ENCODE measurements around the gene PIK3CB. TPM values are rescaled to one million over a fixed set of nuclear protein-coding genes. Genes with fewer than 3 reads are reported as not detected.
"Not testable (repeated sequence)": the region's sequence is repeated elsewhere in the genome, so short reads cannot be mapped to it uniquely, and the experiment has no call there.

Gene PIK3CB
- total RNA-seq, 1 experiment from 2014 or later, result 16.4 TPM

- H3K27me3 ChIP-seq (replicated peaks; ENCODE audit: insufficient read depth, low read depth, low read length, poor library complexity), result no peaks in the 10 kb centered on the region
- no peak overlapping the region for H3K4me3 ChIP-seq (ENCODE audit: low read depth, low read length, poor library complexity, severe bottlenecking)
- no peaks in the 10 kb centered on the region for H3K36me3 ChIP-seq (ENCODE audit: insufficient read depth, low read length, poor library complexity, severe bottlenecking)
- CTCF ChIA-PET, result interaction anchor here (0.7 kb wide), 1 partner anchor 463 kb away, joined by 5 read pairs; no protein-coding TSS in a partner anchor
- no peaks in the 10 kb centered on the region for H3K9me3 ChIP-seq (ENCODE audit: low read depth, low read length, poor library complexity, severe bottlenecking)
- no peak for TF ChIP-seq EZH2 (IDR thresholded peaks at IDR 0.05; ENCODE audit: borderline replicate concordance, low read depth, low read length, poor library complexity, severe bottlenecking)
- TF ChIP-seq, protein P1, sequence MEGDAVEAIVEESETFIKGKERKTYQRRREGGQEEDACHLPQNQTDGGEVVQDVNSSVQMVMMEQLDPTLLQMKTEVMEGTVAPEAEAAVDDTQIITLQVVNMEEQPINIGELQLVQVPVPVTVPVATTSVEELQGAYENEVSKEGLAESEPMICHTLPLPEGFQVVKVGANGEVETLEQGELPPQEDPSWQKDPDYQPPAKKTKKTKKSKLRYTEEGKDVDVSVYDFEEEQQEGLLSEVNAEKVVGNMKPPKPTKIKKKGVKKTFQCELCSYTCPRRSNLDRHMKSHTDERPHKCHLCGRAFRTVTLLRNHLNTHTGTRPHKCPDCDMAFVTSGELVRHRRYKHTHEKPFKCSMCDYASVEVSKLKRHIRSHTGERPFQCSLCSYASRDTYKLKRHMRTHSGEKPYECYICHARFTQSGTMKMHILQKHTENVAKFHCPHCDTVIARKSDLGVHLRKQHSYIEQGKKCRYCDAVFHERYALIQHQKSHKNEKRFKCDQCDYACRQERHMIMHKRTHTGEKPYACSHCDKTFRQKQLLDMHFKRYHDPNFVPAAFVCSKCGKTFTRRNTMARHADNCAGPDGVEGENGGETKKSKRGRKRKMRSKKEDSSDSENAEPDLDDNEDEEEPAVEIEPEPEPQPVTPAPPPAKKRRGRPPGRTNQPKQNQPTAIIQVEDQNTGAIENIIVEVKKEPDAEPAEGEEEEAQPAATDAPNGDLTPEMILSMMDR (conservative IDR thresholded peaks at IDR 0.05; ENCODE audit: low read depth, low read length), result no peak
- H3K4me1 ChIP-seq (ENCODE audit: insufficient read depth, low read length, poor library complexity, severe bottlenecking), result peaks cover 10% of the 10 kb centered on the region
- POLR2A ChIA-PET (ENCODE audit: low non-redundant PET), result interaction anchor here (0.6 kb wide), 1 partner anchor 15 kb away, joined by 12 read pairs; no protein-coding TSS in a partner anchor
- no peak overlapping the region for H3K27ac ChIP-seq (ENCODE audit: low read depth, low read length, poor library complexity, severe bottlenecking)
- DNase-seq (ENCODE audit: low spot score), result peak; percentile 14
- intact Hi-C loops (cut with micrococcal nuclease; ENCODE audit: unreplicated experiment), result no loop called here
- no TSS peak for BruUV-seq (replicated peaks)
Measured at GRCh38 chr3:138732456-138732855, 102.3 kb downstream of the PIK3CB start.

GRCh38 chr3:138726946-138727730, 107.6 kb downstream of the PIK3CB start:
- peak; percentile 38 for DNase-seq (ENCODE audit: low spot score)
- Histone ChIP-seq H3K9me3 (ENCODE audit: low read depth, low read length, poor library complexity, severe bottlenecking) (no peaks in the 10 kb centered on the region), H3K27ac (ENCODE audit: low read depth, low read length, poor library complexity, severe bottlenecking) (no peak overlapping the region), H3K4me3 (ENCODE audit: low read depth, low read length, poor library complexity, severe bottlenecking) (no peak overlapping the region), H3K4me1 (ENCODE audit: insufficient read depth, low read length, poor library complexity, severe bottlenecking) (peaks cover 28% of the 10 kb centered on the region), H3K27me3 (replicated peaks; ENCODE audit: insufficient read depth, low read depth, low read length, poor library complexity) (no peaks in the 10 kb centered on the region), H3K36me3 (ENCODE audit: insufficient read depth, low read length, poor library complexity, severe bottlenecking) (no peaks in the 10 kb centered on the region)
- TF ChIP-seq EZH2 (IDR thresholded peaks at IDR 0.05; ENCODE audit: borderline replicate concordance, low read depth, low read length, poor library complexity, severe bottlenecking), result no peak
- TF ChIP-seq, protein P1 (conservative IDR thresholded peaks at IDR 0.05; ENCODE audit: low read depth, low read length), result no peak
- no TSS peak for BruUV-seq (replicated peaks)
- ChIA-PET POLR2A (ENCODE audit: low non-redundant PET) (no interaction called here), CTCF (no interaction called here)
- intact Hi-C loops (cut with micrococcal nuclease; ENCODE audit: unreplicated experiment), result no loop called here

DNA sequence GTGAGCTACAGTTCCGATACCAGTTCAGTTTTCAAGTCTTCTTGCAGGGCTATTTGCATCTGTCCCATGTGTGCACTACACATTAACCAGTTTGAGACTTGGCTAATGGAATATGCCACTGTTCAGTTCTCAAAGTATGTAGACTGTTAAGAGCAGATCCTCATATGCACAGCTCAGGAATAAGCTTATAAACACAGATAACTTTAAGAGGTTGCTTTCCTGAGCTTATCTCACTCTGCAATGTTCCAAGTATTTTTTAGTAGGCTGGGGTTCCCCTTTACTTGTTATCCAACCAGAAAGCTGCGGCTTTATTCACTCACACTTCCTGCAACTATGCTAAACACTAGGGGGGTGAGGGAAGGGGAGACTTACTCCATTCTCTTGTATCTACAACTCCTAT, 108.7 kb downstream of the PIK3CB start:
- Histone ChIP-seq H3K4me1 (ENCODE audit: insufficient read depth, low read length, poor library complexity, severe bottlenecking) (peaks cover 25% of the 10 kb centered on the region), H3K27ac (ENCODE audit: low read depth, low read length, poor library complexity, severe bottlenecking) (peak overlapping the region; percentile 33)
- H3K4me3 ChIP-seq (ENCODE audit: low read depth, low read length, poor library complexity, severe bottlenecking); BruUV-seq (replicated peaks); intact Hi-C loops (cut with micrococcal nuclease; ENCODE audit: unreplicated experiment); H3K27me3 ChIP-seq (replicated peaks; ENCODE audit: insufficient read depth, low read depth, low read length, poor library complexity); POLR2A ChIA-PET (ENCODE audit: low non-redundant PET); H3K36me3 ChIP-seq (ENCODE audit: insufficient read depth, low read length, poor library complexity, severe bottlenecking); H3K9me3 ChIP-seq (ENCODE audit: low read depth, low read length, poor library complexity, severe bottlenecking); CTCF ChIA-PET: not testable (repeated sequence)
- peak; percentile 23 for DNase-seq (ENCODE audit: low spot score)

DNA sequence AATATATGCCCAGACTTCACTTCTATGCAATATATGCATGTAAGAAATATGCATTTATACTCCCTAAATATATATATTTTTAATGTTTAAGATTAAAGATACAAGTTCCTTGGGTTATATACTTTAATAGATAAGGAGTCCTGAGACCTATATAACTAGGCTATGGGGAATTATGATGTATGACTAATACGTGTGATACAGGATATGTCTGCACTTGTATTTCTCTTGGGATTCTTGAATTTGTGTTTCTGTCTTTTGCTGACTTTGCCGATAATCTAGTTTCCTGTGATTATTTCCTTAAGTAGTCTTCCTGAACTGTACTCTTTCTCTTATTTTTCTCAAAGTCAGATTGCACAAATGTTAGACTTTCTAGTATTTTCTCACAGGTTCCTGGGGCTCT, 109.6 kb downstream of the PIK3CB start:
- Histone ChIP-seq H3K36me3 (ENCODE audit: insufficient read depth, low read length, poor library complexity, severe bottlenecking) (no peaks in the 10 kb centered on the region), H3K27ac (ENCODE audit: low read depth, low read length, poor library complexity, severe bottlenecking) (no peak overlapping the region), H3K4me3 (ENCODE audit: low read depth, low read length, poor library complexity, severe bottlenecking) (no peak overlapping the region), H3K9me3 (ENCODE audit: low read depth, low read length, poor library complexity, severe bottlenecking) (no peaks in the 10 kb centered on the region), H3K27me3 (replicated peaks; ENCODE audit: insufficient read depth, low read depth, low read length, poor library complexity) (no peaks in the 10 kb centered on the region), H3K4me1 (ENCODE audit: insufficient read depth, low read length, poor library complexity, severe bottlenecking) (peaks cover 25% of the 10 kb centered on the region)
- TF ChIP-seq, protein P1 (conservative IDR thresholded peaks at IDR 0.05; ENCODE audit: low read depth, low read length), result no peak
- TF ChIP-seq EZH2 (IDR thresholded peaks at IDR 0.05; ENCODE audit: borderline replicate concordance, low read depth, low read length, poor library complexity, severe bottlenecking), result no peak
- ChIA-PET CTCF (no interaction called here), POLR2A (ENCODE audit: low non-redundant PET) (no interaction called here)
- intact Hi-C loops (cut with micrococcal nuclease; ENCODE audit: unreplicated experiment), result no loop called here
- DNase-seq (ENCODE audit: low spot score), result no peak
- no TSS peak for BruUV-seq (replicated peaks)

Measured in A673 (cell line).